Measurements from ENCODE around the gene DCBLD1. TPM values are rescaled to one million over a fixed set of nuclear protein-coding genes. Genes with fewer than 3 reads are reported as not detected.
"Not testable (repeated sequence)": the region's sequence is repeated elsewhere in the genome, so short reads cannot be mapped to it uniquely, and the experiment has no call there.

DCBLD1 gene
- total RNA-seq, 1 experiment from 2014 or later, result 59.1 TPM

GRCh38 chr6:117512056-117512828 lies 29.8 kb downstream of the DCBLD1 start:
- no peaks in the 10 kb centered on the region for H3K27me3 ChIP-seq (replicated peaks)
- H3K27ac ChIP-seq, result no peak overlapping the region
- H3K4me3 ChIP-seq, result no peak overlapping the region
- H3K4me1 ChIP-seq (replicated peaks), result peaks cover 35% of the 10 kb centered on the region
- H3K9me3 ChIP-seq (replicated peaks), result no peaks in the 10 kb centered on the region
- DNase-seq (ENCODE audit: low read depth in 1 of 2, low spot score in 2 of 2), result no peak
- peaks cover 34% of the 10 kb centered on the region for H3K36me3 ChIP-seq

- Histone ChIP-seq H3K9me3 (replicated peaks) (no peaks in the 10 kb centered on the region), H3K4me1 (replicated peaks) (peaks cover 31% of the 10 kb centered on the region), H3K27me3 (replicated peaks) (no peaks in the 10 kb centered on the region), H3K36me3 (peaks cover 34% of the 10 kb centered on the region), H3K27ac (no peak overlapping the region), H3K4me3 (no peak overlapping the region)
- DNase-seq (ENCODE audit: low read depth in 1 of 2, low spot score in 2 of 2), result no peak
These were observed 30.6 kb downstream of the DCBLD1 start for GRCh38 chr6:117512987-117513573.

GRCh38 chr6:117513778-117514365 lies 31.4 kb downstream of the DCBLD1 start:
- Histone ChIP-seq H3K36me3 (peaks cover 29% of the 10 kb centered on the region), H3K27me3 (replicated peaks) (no peaks in the 10 kb centered on the region), H3K27ac (no peak overlapping the region), H3K9me3 (replicated peaks) (no peaks in the 10 kb centered on the region), H3K4me1 (replicated peaks) (peaks cover 31% of the 10 kb centered on the region), H3K4me3 (no peak overlapping the region)
- DNase-seq (ENCODE audit: low read depth in 1 of 2, low spot score in 2 of 2), result no peak

- Histone ChIP-seq H3K4me3 (no peak overlapping the region), H3K27me3 (replicated peaks) (no peaks in the 10 kb centered on the region)
- DNase-seq (ENCODE audit: low read depth in 1 of 2, low spot score in 2 of 2), result no peak
These were observed 32.2 kb downstream of the DCBLD1 start for GRCh38 chr6:117514655-117515054.

GRCh38 chr6:117515326-117515725 lies 32.9 kb downstream of the DCBLD1 start:
- DNase-seq (ENCODE audit: low read depth in 1 of 2, low spot score in 2 of 2), result no peak
- H3K27me3 ChIP-seq (replicated peaks), result no peaks in the 10 kb centered on the region
- peaks cover 27% of the 10 kb centered on the region for H3K4me1 ChIP-seq (replicated peaks)
- no peaks in the 10 kb centered on the region for H3K9me3 ChIP-seq (replicated peaks)
- no peak overlapping the region for H3K4me3 ChIP-seq
- H3K36me3 ChIP-seq, result peaks cover 17% of the 10 kb centered on the region
- H3K27ac ChIP-seq, result no peak overlapping the region

More at GRCh38 chr6:117514655-117515054, 32.2 kb downstream of the DCBLD1 start:
- no peak overlapping the region for H3K27ac ChIP-seq
- H3K9me3 ChIP-seq (replicated peaks), result no peaks in the 10 kb centered on the region
- peaks cover 22% of the 10 kb centered on the region for H3K36me3 ChIP-seq
- peaks cover 31% of the 10 kb centered on the region for H3K4me1 ChIP-seq (replicated peaks)

- H3K4me3 ChIP-seq; H3K27me3 ChIP-seq (replicated peaks); H3K9me3 ChIP-seq (replicated peaks); DNase-seq (ENCODE audit: low read depth in 1 of 2, low spot score in 2 of 2); H3K27ac ChIP-seq: not testable (repeated sequence)
- Histone ChIP-seq H3K4me1 (replicated peaks) (peaks cover 14% of the 10 kb centered on the region), H3K36me3 (peaks cover 28% of the 10 kb centered on the region)
These were observed 35.5 kb downstream of the DCBLD1 start for GRCh38 chr6:117517995-117518394.

- Histone ChIP-seq H3K36me3 (peaks cover 24% of the 10 kb centered on the region), H3K27ac (no peak overlapping the region), H3K4me3 (no peak overlapping the region), H3K27me3 (replicated peaks) (no peaks in the 10 kb centered on the region), H3K9me3 (replicated peaks) (no peaks in the 10 kb centered on the region), H3K4me1 (replicated peaks) (peaks cover 10% of the 10 kb centered on the region)
- DNase-seq (ENCODE audit: low read depth in 1 of 2, low spot score in 2 of 2), result no peak
These were observed 36.4 kb downstream of the DCBLD1 start for GRCh38 chr6:117518870-117519269.

GRCh38 chr6:117520603-117521395 lies 38.3 kb downstream of the DCBLD1 start:
- Histone ChIP-seq H3K4me1 (replicated peaks) (no peaks in the 10 kb centered on the region), H3K9me3 (replicated peaks) (no peaks in the 10 kb centered on the region), H3K36me3 (peaks cover 32% of the 10 kb centered on the region), H3K27ac (no peak overlapping the region), H3K27me3 (replicated peaks) (no peaks in the 10 kb centered on the region), H3K4me3 (no peak overlapping the region)
- DNase-seq (ENCODE audit: low read depth in 1 of 2, low spot score in 2 of 2), result no peak

- Histone ChIP-seq H3K9me3 (replicated peaks) (no peaks in the 10 kb centered on the region), H3K27ac (no peak overlapping the region), H3K4me3 (no peak overlapping the region), H3K4me1 (replicated peaks) (no peaks in the 10 kb centered on the region), H3K36me3 (peaks cover 38% of the 10 kb centered on the region), H3K27me3 (replicated peaks) (no peaks in the 10 kb centered on the region)
- no peak for DNase-seq (ENCODE audit: low read depth in 1 of 2, low spot score in 2 of 2)
These were observed 39.5 kb downstream of the DCBLD1 start for GRCh38 chr6:117521791-117522502.

GRCh38 chr6:117525607-117526006 lies 43.1 kb downstream of the DCBLD1 start:
- no peak for DNase-seq (ENCODE audit: low read depth in 1 of 2, low spot score in 2 of 2)
- no peaks in the 10 kb centered on the region for H3K4me1 ChIP-seq (replicated peaks)
- no peak overlapping the region for H3K4me3 ChIP-seq
- no peaks in the 10 kb centered on the region for H3K27me3 ChIP-seq (replicated peaks)
- H3K27ac ChIP-seq, result no peak overlapping the region
- H3K9me3 ChIP-seq (replicated peaks), result no peaks in the 10 kb centered on the region
- H3K36me3 ChIP-seq, result peaks cover 35% of the 10 kb centered on the region

GRCh38 chr6:117530467-117531242 lies 48.2 kb downstream of the DCBLD1 start:
- Histone ChIP-seq H3K36me3 (peaks cover 51% of the 10 kb centered on the region), H3K4me1 (replicated peaks) (no peaks in the 10 kb centered on the region; the same call in 1 of the 2 replicates), H3K27me3 (replicated peaks) (no peaks in the 10 kb centered on the region), H3K4me3 (no peak overlapping the region), H3K27ac (no peak overlapping the region), H3K9me3 (replicated peaks) (no peaks in the 10 kb centered on the region)
- no peak for DNase-seq (ENCODE audit: low read depth in 1 of 2, low spot score in 2 of 2)

- Histone ChIP-seq H3K9me3 (replicated peaks) (no peaks in the 10 kb centered on the region), H3K4me3 (no peak overlapping the region), H3K36me3 (peaks cover 53% of the 10 kb centered on the region), H3K4me1 (replicated peaks) (peaks cover 6% of the 10 kb centered on the region), H3K27me3 (replicated peaks) (no peaks in the 10 kb centered on the region), H3K27ac (no peak overlapping the region)
- DNase-seq (ENCODE audit: low read depth in 1 of 2, low spot score in 2 of 2), result no peak
These were observed 48.9 kb downstream of the DCBLD1 start for GRCh38 chr6:117531346-117531745.
